ENCODE measurements around the gene TADA3.
A peak's percentile ranks its signal among the peaks of the same experiment; 100 is the strongest.

TADA3 gene

GRCh38 chr3:9757427-9757826 lies 34.8 kb downstream of the TADA3 start:
- DNase-seq: no peak

- no peak for DNase-seq
These were observed 37.6 kb downstream of the TADA3 start for GRCh38 chr3:9754678-9755077.

DNA sequence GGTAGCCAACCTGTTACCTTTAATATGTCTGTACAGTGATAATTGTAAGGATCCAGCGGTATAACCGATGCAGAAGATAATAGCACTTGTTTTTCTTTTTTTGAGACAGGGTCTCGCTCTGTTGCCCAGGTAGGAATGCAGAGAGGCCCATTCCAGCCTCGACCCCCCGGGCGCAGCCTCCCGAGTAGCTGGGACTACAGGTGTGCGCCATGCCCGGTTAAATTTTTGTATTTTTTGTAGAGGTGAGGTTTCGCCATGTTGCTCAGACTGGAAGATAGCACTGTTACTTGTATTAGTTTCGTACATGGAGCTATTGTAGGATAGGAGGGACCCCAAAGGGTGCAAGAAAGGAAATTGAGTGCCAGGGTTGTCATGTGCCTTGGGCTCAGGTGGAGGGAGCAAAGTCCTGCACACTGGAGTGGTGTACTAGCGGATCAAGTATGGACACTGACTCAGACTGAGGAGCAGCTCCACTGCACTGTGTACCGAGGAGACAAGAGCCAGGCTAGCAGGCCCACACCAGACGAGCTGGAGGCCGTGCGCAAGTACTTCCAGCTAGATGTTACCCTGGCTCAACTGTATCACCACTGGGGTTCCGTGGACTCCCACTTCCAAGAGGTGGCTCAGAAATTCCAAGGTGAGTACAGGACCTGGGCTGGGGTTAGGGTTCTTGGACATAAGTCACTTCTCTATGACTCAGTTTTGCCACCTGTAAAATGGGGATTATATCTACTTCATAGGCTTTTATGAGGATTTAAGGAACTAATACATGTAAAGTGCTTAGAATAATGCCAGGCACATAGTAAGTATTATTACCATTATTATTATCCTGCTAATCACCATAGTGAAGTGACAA lies 41.5 kb downstream of the TADA3 start:
- DNase-seq: no peak

DNA sequence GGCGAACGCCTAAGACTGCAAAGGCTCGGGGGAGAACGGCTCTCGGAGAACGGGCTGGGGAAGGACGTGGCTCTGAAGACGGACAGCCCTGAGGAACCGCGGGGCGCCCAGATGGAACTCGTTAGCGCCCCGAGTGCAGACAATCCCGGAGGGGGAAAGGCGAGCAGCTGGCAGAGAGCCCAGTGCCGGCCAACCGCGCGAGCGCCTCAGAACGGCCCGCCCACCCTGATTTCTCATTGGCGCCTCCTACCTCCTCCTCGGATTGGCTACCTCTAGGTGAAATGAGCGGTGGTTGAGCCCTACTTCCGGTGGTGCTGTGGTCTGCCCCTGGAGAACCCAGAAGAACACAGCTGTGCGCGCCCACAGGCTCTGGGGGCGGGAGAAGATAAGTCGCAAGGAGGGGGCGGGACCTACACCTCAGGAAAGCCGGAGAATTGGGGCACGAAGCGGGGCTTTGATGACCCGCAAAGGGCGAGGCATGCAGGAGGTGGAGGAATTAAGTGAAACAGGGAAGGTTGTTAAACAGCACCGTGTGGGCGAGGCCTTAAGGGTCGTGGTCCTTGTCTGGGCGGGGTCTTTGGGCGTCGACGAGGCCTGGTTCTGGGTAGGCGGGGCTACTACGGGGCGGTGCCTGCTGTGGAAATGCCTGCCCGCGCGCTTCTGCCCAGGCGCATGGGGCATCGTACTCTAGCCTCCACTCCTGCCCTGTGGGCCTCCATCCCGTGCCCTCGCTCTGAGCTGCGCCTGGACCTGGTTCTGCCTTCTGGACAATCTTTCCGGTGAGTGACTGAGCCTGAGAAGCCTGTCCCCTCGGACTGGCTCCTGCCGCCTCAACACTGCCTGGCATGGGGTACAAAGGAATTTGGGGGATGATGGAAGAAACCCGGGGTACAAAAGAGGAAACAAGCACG lies 42.4 kb downstream of the TADA3 start, which contains the start of gene OGG1:
OGG1 (plus strand) TSS at position 308 of the 911 bp plus-strand sequence; CDS start at position 643, 335 bp downstream.
- DNase-seq: peak; percentile 96

- DNase-seq: no peak
These were observed 43.0 kb downstream of the TADA3 start for GRCh38 chr3:9749296-9749644.

GRCh38 chr3:9748031-9748430 lies 44.2 kb downstream of the TADA3 start:
- DNase-seq: no peak

DNA sequence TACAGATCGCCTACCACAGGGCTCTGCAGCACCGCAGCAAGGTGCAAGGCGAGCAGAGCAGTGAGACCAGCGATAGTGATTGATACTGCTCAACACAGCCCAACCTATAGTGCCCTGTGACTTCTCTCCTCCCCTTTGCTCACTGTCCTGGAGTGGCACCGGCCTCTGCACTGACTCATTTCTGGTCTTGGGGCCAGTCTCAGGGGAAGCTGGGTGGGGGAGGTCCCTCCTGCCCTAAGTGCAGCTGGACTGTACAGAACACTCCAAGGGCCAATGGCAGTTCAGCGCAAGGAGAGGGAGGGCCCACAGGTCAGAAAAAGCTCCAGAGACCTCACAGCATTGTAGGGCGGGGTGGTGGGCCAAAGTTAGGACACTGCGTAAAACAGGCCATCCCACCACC lies 45.0 kb downstream of the TADA3 start:
- DNase-seq: no peak

DNA sequence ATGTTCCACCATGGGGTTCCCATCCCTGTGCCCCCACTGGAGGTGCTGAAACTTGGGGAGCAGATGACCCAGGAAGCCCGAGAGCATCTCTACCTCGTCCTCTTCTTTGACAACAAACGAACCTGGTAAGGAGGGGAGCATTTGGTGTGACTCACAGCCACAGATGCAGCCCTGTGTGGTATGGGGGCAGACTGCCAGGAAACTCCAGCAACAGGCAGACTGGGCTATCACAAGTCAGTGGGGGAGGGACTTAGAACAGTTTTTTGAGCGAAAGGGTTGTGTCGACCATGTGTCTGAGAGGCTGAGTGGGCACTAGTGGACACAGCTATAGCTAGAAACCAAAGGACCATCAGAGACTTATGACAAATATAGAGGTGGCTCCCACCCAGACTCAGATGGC lies 45.9 kb downstream of the TADA3 start:
- DNase-seq: no peak

- DNase-seq: no peak
These were observed 46.8 kb downstream of the TADA3 start for GRCh38 chr3:9745521-9745920.

DNA sequence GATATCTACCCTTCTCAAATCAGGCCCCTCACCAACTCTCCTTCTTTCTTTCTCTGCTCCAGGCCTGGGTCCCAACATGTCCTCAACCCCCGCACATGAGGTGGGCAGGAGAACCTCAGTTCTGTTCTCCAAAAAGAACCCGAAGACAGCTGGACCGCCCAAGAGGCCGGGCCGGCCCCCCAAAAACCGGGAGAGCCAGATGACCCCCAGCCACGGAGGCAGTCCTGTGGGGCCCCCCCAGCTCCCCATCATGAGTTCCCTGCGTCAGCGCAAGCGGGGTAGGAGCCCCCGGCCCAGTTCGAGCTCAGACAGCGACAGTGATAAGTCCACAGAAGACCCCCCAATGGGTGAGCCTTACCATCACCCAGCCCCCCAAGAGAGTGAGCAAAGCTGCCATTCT lies 48.1 kb downstream of the TADA3 start:
- no peak for DNase-seq

DNA sequence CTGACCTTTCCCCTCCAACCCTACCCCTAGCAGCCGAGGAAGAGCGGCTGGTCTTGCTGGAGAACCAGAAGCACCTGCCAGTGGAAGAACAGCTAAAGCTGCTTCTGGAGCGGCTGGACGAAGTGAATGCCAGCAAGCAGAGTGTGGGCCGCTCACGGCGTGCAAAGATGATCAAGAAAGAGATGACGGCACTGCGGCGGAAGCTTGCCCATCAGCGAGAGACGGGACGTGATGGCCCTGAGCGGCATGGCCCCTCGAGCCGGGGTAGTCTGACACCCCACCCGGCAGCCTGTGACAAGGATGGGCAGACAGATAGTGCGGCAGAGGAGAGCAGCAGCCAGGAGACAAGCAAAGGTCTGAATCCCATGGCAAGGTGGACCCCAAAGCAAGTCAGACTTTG lies 48.7 kb downstream of the TADA3 start:
- no peak for DNase-seq

- DNase-seq: no peak
These were observed 49.7 kb downstream of the TADA3 start for GRCh38 chr3:9742560-9742959.

DNA sequence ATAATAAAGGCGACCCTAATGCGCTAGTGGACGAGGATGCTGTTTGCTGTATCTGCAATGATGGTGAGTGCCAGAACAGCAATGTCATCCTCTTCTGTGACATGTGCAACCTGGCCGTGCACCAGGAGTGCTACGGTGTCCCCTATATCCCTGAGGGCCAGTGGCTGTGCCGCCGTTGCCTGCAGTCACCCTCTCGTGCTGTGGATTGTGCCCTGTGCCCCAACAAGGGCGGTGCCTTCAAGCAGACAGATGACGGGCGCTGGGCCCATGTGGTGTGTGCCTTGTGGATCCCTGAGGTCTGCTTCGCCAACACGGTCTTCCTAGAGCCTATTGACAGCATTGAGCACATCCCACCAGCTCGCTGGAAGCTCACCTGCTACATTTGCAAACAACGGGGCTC lies 53.1 kb downstream of the TADA3 start:
- DNase-seq: no peak

- no peak for DNase-seq
These were observed 55.4 kb downstream of the TADA3 start for GRCh38 chr3:9736831-9737230.

GRCh38 chr3:9732740-9733115 lies 59.5 kb downstream of the TADA3 start:
- no peak for DNase-seq

GRCh38 chr3:9732080-9732739 lies 60.1 kb downstream of the TADA3 start:
- DNase-seq: peak; percentile 61

DNA sequence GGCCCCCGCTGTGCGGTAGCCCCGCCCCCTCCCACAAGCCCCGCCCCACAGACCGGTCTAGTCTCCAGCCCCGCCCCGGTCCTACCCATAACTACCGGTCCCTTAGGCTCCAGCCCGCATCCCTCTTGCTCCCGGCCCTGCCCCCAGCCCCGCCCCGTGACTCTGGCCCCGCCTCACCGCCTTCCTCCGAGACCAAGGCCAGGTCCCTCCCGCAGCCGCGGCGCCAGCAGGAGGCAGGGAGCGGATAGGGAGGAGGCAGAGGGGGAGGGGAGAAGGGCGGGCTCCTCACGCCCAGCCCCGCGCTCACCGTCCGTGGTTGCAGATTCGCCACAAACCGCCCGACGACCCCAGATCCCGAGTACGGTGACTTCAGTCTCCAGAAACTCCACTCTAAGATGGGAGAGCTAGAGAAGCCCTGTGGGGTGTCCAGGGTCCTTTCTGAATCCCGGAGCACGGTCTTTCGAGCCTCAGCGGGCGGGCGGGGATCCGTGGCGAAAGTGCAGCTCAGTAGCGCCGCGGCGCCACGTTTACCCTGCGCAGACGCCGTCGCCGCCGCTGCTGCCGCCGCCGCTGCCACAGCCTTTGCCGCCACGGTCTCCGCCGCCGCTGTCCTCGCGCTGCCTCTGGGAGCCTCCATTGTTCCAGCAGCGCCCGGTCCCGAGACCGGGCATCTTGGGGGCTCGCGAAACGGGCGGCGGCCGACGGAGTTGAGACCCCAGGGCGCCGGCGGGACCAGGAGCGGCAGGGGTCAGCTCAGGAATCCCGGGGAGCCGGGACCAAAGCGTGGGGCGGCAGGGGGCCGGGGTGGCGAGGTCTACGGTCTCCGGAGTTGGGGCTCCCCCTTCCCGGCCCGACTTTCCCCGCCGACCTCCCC lies 60.8 kb downstream of the TADA3 start, which contains the start of gene BRPF1:
BRPF1 (plus strand) TSS at position 530 of the 874 bp plus-strand sequence. CDS start 2,406 bp downstream, outside the sequence.
- DNase-seq: peak; percentile 100

- no peak for DNase-seq
These were observed 61.5 kb downstream of the TADA3 start for GRCh38 chr3:9730657-9731205.

Data from CD4-positive, alpha-beta T cell treated with Interleukin-10 for 1 hour (primary cell).